NCI-H1105 treated with DMSO at 0.1 percent for 48 hours (cell line): ENCODE data around the gene PHC3.
A peak's percentile ranks its signal among the peaks of the same experiment; 100 is the strongest.

Source experiments
- DNase-seq: peaks from one replicate; lab custom pipeline; 2025; lab: John Stamatoyannopoulos, UW

The PHC3 gene

GRCh38 chr3:170040418-170040817 is 141.1 kb downstream of the PHC3 start:
- DNase-seq: peak; percentile 76

- peak; percentile 44 for DNase-seq
These were observed 143.0 kb downstream of the PHC3 start for GRCh38 chr3:170038434-170039110.
